NCI-H2107 (cell line): Measurements from ENCODE around the gene CABP4.
A peak's percentile ranks its signal among the peaks of the same experiment; 100 is the strongest.

Source experiments
- DNase-seq: peaks from one replicate; lab custom pipeline; 2025; lab: John Stamatoyannopoulos, UW

CABP4 gene

DNA sequence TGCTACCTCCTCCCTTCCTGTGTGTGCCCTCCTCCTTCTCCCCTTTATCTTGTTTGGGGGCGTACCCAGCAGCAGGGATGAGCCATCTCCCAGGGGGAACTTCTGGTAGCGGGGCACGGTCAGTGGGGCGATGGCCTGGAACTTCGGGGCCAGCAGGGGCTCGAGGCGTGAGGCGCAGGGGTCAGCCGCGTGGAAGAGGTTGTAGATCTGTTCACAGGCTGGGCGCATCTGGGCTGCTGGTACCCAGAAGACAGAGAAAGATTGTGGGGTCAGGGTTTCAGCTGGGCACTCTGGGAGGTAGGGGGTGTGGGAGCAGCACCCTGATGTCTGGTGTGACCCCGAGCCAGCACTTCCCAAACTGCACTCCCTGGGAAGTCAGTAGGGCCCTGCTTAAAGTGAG is 41.0 kb downstream of the CABP4 start:
- DNase-seq: no peak

DNA sequence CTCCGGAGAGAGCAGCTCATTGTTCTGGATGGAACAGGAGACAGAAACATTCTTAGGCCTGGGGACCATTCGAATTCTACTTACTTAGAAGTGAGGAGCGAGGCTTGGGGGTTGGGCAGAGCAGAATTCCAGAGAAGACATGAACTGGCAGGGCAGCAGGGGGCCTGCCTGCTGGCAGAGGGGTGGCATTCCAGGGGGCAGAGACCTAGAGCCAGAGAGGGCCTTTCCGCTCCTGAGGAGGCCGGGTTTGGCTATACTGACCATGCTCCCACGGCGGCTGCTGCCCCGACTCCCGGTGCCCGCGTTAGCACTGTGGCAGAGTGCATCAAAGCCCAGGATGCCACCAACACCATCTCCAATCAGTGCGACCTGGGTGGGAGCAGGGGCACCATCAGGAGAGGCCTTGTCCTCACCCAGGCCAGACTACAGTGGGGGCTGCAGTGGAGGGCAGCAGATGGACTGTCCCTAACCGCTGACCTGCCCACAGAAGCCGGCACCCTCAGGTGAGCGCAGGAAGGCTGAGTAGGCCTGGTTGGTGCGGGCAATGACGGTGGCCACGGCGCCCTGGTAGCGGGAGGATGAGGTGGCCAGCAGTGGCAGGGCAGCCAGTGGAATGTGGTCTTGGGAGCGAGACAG is 42.6 kb downstream of the CABP4 start:
- DNase-seq: no peak

DNA sequence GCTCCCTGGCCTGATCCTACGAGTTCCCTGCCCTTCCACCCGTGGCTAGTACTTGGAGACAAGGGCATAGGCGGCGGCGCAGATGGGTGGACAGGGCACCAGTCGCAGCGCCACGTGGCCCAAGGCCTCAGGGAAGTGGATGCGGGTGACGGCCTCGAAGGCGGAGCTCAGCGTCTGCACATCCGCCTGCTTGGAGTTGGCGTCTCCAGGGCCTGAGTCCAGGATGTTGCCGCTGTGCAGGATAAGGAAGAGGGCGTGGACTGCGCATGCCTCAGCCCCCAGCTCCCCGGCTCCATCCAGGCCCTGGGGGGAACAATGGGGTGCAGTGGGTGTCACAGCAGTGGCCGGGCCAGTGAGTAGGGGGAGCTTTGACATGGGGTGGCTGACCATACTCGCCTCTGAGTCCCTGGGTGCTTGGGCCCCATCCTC is 43.4 kb downstream of the CABP4 start:
- no peak for DNase-seq

DNA sequence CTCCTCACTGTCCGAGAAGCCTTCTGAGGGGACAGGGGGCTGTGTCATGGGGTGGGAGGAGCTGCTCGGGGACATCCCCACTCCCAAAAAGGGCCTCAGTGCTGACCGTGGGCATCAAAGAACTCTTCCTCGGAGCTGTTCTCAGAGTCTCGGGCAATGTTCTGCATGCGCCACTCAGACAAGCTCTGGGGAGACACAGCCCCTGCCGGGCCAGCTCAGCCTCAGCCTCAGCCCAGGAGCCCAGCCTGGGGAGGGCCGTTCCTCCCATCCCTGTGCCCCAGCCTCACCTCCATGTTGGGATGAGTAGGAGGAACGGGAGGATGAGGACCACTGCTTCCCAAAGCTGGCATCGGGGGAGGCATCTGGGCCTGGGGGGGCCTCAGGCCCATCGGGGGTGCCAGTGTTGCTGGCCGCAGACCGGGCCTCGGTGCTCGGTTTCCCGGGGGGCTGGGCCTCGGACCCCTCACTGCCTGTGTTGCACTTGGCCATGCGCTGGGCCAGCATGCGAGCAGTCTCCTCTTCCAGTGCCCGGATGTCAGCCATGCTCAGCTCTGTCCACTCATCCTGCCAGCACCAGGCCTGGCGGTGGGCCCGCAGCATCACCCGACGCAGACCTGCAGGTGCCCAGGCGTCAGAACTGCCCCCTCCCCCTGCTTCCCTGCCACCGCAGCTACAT is 44.8 kb downstream of the CABP4 start:
- DNase-seq: no peak

DNA sequence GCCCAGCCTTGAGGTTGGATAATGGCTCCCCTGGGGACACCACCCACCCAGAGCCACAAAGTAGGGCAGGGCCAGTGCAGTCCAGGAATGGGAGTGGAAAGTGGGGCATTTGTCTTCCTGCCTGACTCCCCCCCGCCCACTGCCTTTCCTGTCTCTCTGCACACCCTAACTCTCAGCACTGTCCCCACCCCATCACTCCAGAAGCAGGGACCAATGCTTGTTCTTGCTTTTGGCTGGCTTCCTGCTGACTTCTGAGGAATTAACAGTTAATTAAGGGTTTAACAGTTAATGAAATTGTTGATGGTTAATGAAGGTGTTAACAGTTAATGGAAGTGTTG is 45.3 kb downstream of the CABP4 start:
- DNase-seq: no peak

DNA sequence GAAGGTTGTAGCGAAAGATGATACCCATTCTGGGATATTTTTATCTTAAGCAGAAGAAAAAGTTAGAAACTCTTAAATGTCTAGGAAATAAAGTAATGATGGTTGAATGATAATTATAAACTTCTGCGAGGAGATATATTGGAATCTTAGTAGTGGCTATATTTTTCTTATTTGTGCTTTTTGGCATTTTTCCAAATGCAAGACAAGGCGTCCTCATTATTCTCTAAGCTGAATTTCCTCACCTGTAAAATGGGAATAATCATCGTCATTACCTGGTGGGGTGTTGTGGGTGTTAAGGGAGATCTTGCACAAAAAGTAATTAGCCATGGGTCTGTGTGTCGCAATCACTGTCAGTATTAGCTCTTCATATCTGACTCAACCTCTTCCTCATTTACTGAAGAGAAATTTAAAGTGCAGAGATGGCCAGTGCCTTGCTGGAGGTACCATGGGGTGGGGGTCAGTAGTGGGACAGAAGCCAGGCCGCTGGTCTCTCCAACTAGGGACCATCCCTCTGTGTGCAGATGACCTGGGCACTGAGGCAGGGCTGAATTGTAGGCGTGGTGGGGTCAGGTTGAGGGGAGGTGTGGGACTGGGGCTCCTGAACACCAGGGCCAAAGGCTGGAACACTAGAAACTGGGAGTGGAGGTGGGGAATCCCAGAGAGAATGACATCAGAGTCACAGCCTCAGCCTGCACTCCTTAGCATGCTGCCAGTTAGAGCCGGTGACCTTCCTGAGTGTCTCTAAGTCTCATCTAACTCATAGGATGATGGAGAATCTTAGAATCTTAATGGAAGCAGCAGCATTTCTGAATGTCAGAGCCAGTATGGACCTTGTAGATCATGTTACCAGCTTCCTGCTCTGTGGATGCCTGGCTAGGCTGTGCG is 45.9 kb downstream of the CABP4 start:
- DNase-seq: no peak

DNA sequence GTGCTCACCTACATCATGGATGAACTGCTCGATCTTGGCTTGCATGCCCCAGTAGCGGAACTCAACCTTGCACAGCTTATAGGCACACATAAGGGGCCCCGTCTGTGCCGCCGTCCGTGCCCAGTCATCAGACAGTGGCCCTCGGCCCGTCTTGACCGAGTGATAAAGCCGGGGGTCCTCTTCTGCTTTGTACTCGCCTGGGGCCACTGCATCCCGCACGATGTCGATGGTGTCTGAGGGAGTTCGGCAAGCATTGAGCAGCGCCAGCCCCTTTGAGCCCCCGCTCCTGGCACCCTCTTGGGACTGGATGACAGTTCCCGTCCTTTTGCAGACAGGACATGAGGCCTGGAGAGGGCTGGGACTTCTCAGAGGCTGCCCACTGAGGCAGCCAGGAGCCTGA is 46.7 kb downstream of the CABP4 start:
- no peak for DNase-seq

DNA sequence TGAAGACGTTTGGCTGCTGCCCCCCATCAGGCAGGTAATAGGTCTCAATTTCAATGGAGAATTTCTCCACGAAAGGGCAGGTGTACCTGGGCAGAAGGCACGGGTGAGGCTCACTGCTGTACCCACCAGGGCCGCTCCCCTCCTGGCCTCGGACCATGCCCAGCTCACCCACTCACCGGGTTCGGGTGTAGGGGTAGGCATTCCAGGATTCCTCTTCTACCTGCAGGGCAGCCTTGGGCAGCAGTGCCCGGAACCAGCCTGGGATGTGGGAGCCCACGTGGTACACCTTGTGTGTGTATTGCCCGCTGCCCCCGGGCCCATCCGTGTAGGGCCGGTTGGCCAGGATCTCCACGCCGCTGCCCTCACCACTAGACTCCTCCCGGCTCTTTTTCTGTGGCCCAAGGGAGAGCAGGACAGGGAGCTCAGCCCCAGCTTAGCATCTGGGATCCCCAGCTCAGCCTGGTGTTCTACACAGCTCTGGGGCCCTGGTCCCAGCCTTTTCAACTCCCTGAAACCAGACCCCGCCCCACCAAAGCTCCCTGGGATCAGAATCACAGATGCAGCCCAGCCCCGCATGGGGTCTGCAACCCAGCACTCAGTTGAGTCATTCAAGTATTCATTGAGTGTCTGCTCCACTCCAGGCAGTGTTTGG is 47.3 kb downstream of the CABP4 start:
- no peak for DNase-seq

DNA sequence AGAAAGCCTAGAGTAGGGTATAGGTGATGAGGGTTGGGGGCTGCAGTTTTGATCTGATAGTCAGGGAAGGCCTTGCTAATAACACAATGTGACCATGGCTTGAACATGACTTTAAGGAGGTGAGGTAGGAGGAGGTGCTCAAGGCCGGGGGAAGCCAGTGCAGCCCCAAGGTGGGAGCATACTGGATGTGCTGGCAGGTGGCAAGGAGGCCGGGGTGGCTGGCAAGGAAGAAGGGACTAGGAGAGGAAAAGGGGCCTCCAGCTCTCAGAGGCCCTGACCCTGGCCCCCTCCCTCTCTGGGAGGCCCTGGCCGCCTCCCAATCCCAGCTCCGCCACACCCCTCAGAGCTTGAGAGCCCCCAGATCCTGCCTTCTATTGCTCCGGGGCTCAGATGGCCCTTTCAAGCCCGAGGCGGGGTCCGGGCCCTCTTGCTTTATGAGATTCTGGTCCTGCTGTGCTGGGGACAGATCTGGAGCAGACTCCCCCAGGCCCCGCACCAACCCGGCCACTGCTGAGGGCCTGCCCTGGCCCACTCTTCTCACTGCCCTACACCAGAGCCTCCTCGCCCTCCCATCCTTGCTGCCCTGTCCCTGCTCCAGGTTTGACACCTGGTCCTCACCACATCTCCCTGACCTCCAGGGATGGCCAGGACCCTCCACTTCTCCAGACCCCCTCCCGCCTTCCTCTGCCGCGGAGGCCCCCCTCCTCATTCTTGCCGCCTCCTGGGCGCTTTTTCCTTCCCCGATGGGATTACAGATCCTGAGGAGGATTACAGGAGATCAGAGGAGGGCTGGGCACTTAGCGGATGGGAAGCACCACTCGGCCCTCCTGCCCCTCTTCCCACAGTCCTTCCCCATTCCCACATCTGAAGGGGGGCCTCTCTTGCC is 48.2 kb downstream of the CABP4 start:
- no peak for DNase-seq

DNA sequence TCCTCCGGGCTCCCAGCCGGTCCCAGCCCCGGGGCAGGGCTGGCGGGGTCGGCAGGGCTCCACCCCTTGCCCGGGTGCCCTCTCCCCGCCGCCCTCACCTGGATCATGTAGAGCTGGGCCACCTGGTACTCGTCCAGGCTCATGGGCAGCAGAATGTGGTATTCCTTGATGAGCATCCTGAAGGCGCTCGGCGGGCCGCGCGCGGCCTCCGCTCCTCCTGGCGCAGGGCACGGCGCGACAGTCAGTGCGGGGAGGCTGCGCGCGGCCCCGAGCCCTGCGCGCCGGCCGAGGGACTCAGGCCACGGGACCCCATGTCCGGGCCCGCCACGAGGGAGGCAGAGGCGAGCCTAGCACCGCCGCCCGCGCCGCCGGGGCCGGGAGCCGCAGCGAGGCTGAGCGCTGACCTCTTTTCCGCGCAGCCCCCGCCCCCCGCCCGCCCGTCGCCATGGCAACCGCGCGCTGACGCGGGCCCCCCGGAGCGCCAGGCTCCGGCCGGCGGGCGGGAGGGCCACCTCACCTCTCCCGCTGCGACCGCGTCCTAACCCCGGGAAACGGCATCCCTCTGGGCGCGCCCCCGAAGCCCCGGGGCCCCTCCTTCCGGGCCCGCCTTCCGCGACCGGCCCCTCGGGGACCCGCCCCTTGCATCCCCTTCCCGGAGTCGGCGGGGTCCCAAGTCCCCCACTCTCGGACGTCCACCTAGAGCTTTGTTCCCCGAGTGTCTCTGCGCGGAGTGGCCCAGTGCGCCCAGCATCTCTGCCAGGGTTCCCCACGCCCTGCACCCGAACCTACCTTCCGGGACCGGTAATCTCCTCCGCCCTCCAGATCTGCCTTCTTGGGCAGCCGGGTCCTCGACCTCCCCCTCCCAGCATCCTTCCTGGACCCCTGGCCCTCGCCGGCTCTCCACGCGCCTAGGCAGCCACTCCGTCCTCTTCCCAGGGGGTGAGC is 49.1 kb downstream of the CABP4 start:
- no peak for DNase-seq

DNA sequence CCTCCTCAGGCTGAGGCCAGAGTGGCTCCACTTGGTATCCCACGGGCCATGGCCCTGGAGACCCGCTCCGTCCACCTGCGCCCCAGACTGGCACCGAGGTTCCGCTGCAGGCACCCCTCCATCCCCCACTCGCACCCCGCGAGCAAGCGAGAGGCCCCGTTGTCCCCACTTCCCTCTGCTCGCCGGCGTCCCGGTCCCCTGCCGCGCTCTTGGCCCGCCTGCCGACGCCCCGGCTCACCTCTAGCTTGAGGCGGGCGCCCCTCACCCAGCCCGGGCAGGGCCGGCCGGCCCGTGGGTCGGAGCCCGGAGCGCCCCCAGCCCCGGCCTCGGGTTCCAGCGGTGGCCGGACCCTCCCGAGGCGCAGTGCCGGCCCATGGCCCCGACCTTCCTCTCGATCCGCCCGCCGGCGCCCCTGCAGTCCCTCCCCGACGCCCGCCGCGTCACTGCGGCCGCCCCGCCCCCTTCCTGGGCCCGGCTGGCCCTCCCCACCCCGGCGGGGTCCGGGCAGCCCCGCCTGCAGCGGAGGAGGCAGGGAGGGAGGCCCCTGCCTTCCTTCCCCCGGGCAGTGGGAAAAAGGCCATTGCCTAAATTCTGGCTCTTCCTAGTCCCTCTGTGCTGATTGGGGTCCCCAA is 49.9 kb downstream of the CABP4 start, which contains the start of gene PITPNM1:
Gene PITPNM1 (minus strand): TSS at position 414 of the 632 bp plus-strand sequence. CDS start 1,183 bp downstream, outside the sequence.
- no peak for DNase-seq

DNA sequence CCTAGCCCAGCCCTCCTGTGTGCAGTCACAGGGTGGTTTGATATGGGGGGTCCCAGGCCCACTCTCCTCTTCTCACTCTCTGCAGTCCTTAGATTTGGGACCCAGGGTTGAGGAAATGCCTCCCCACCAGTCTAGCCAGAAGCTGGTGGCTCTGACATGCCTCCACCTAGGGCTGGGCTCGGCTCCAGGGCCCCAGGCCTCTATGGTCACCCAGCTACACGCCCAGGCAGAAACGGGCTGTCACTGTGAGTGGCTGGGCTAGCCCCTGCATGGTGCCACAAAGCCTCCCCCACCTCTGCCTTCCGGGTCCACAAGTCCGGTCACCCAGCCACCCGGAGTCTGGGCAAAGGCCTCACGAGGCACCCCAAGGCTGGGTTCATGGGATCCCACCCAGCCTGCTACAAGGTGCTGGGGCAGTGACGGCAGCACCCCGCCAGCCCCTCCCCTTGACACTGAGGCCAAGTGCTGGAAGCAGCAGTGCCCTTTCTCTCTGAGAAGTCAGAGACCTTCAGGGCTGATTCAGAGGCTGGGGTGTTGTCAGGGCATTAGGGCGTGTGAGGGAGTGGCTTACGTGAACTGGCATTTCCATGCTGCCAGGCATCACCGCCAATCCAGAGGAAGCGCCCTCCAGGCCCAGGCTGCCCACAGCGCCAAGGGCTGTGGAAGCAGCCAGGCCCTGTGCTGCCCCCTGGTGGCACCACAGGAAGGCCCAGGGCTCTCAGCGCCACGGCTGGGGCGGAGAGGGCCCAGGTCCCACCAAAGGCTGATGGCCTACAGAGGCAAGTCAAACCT is 50.6 kb downstream of the CABP4 start:
- peak; percentile 45 for DNase-seq

DNA sequence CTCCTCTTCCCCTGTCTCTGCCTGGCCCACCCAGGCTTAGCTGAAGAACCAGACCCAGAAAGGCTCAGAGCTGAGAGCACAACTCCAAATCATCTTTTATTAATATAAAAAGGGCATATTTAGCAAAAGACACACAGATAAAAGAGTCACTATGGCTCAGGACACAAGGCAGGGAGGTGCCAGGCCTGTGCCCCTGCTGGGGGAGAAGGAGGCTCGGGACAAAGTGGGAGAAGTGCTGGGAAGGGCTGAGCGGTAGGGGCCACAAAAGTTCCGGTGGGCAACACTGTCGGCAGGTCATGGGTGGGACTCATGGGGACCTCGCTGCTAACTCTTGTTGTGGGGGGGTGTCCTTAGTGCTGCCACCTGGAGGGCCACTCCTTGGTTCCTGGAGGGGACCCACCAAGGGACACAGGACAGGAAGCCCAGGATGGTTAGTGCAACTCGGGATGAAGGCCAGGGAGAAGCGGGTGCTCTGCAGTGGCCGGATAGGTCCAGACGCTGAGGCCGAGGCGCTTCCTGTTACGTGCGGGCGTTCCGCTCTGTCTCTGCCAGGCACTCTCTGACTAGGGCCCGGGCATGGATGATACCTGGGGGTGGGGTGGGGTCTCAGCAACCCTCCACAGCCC is 51.4 kb downstream of the CABP4 start:
- no peak for DNase-seq

DNA sequence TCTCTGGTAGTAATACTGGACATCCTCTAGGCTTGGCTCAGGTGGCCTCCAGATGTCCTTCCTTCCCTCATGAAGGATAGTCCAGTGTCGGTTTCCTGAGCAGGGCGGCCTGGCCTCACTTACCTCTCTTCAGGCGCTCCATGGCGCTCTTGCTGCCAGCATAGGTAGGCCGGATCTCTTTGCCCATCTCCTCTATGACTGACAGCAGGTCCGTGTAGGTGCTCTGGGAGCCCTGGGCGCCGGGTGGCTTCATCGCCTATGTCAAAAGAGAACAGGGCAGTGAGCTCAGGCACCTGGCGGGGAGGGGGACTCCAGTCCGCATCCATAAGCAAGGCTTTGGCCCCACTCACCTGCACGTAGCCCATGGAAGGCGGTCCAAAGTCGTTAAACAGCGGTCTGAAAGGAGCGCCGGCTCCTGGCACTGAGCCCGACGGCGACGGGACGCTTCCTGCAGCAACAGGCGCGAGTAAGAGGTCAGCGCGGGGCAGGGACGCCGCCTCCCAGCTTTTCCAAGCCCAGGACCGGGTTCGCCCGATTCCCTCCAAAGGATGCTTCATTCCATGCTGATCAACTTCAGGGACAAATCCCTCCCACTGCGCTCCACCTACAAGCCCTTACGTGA is 52.2 kb downstream of the CABP4 start:
- no peak for DNase-seq

DNA sequence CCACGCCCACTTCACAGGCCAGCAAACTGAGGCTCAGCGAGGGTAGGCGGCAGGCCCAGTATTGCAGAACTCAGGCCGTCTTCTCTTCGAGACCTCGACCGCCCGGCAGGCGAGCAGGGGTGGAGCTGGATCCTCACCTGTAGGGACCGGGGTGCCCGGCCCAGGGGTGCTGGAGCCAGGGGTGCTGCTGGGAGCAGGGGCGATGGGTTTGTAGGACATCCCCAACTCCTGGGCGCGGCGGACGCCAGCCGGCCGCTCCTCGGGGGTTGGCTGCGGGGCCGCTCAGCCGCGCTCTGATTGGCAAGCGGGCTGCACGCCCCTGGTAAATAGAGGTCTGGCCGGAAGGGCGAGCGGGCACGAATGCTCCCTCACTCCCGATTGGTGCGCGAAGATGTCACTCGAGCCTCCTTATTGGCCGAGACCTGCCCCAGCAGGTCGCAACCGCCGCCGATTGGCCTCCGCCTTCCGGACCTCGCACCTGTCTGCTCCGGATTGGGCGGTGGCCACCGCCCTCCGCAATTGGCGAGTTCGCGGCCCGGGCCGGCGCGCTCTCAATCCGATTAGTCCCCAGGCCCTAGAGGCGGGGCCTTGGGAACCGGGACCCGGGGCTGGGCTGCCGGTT is 52.8 kb downstream of the CABP4 start, which contains the start of gene CDK2AP2:
Gene CDK2AP2 (minus strand): TSS at position 299 of the 622 bp plus-strand sequence. CDS start 80 bp downstream, at position 219.
- peak; percentile 88 for DNase-seq

DNA sequence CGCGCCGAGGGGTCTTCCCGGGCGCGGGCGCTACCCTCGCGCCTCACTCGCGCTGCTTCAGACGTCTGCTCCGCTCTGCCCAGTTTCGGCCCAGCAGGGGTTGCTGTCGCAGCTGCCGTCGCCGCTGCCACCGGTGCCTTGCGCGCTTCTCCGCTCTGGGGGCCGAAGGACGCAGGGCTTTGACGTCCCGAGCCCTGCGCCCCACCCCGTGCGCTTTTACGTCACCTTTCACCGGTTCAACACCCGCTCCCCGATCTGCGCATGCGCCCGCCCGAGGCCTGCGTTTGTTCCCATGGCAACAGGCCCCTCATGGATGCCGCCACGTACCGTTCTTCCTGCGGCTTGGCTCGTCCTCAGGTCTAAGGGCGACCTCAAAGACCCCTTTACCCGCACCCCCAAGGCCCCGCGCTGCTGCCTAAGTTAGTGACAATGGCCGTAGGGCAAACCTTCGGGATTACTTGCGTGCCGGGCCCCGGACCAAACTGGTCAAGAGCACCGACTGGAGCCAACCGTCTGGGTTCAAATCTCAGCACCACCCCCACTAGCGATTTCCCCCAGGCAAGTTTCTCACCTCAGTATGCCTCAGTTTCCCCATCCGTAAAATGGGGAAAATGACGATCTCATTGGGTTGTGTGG is 53.5 kb downstream of the CABP4 start:
- peak; percentile 97 for DNase-seq

DNA sequence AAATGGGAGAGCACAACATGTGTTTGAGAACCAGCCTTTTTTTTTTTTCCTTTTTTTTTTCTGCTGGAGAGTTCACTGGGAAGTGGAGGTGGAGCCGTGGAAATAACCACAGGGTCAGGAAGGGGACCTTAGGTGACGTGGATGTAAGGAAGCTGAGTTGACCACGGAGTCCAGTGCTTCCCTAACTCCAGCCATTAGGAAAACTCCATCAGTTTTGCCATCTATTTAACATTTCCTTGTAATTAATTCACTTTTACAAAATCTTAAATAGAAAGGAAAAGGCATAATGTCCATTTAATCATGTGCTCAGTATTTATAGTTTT is 54.8 kb downstream of the CABP4 start:
- no peak for DNase-seq
